ENCODE measurements around the gene PALM3.

Gene PALM3

GRCh38 chr19:14006766-14007562 is 54.9 kb downstream of the PALM3 start:
- peaks cover 5% of the 10 kb centered on the region for H3K4me1 ChIP-seq (ENCODE audit: insufficient read depth, poor library complexity, severe bottlenecking)
- ATAC-seq (ENCODE audit: low read depth) (peak; percentile 7), DNase-seq (ENCODE audit: low spot score) (no peak)
- no peaks in the 10 kb centered on the region for H3K27me3 ChIP-seq (ENCODE audit: insufficient read depth, poor library complexity, severe bottlenecking)
- no peaks in the 10 kb centered on the region for H3K9me3 ChIP-seq (ENCODE audit: severe bottlenecking)
- peak overlapping the region; percentile 62 for H3K4me3 ChIP-seq (ENCODE audit: severe bottlenecking)
- TF ChIP-seq CTCF (IDR thresholded peaks at IDR 0.05; ENCODE audit: poor library complexity, severe bottlenecking) = no peak
- H3K27ac ChIP-seq (ENCODE audit: poor library complexity, severe bottlenecking) = peak overlapping the region; percentile 69
- H3K36me3 ChIP-seq (ENCODE audit: low read depth) = no peaks in the 10 kb centered on the region

GRCh38 chr19:14006085-14006765 is 55.7 kb downstream of the PALM3 start, which contains the start of gene RFX1:
RFX1 (minus strand) TSS chr19:14006320; CDS start chr19:13993843, 12,477 bp downstream.
- peak within 1 kb of the TSS; percentile 62 for H3K4me3 ChIP-seq (ENCODE audit: severe bottlenecking)
- TF ChIP-seq CTCF (IDR thresholded peaks at IDR 0.05; ENCODE audit: poor library complexity, severe bottlenecking) = no peak
- H3K4me1 ChIP-seq (ENCODE audit: insufficient read depth, poor library complexity, severe bottlenecking) = peaks cover 5% of the 10 kb centered on the region
- DNase-seq (ENCODE audit: low spot score) (peak; percentile 98), ATAC-seq (ENCODE audit: low read depth) (peak; percentile 92)
- H3K9me3 ChIP-seq (ENCODE audit: severe bottlenecking) = no peaks in the 10 kb centered on the region
- peak within 1 kb of the TSS; percentile 69 for H3K27ac ChIP-seq (ENCODE audit: poor library complexity, severe bottlenecking)
- no peaks in the 10 kb centered on the region for H3K27me3 ChIP-seq (ENCODE audit: insufficient read depth, poor library complexity, severe bottlenecking)
- no peaks in the 10 kb centered on the region for H3K36me3 ChIP-seq (ENCODE audit: low read depth)

GRCh38 chr19:14005349-14006084 is 56.4 kb downstream of the PALM3 start:
- H3K9me3 ChIP-seq (ENCODE audit: severe bottlenecking) = no peaks in the 10 kb centered on the region
- TF ChIP-seq CTCF (IDR thresholded peaks at IDR 0.05; ENCODE audit: poor library complexity, severe bottlenecking) = no peak
- no peaks in the 10 kb centered on the region for H3K36me3 ChIP-seq (ENCODE audit: low read depth)
- peak overlapping the region; percentile 69 for H3K27ac ChIP-seq (ENCODE audit: poor library complexity, severe bottlenecking)
- ATAC-seq (ENCODE audit: low read depth) (peak; percentile 42), DNase-seq (ENCODE audit: low spot score) (peak; percentile 84)
- H3K4me1 ChIP-seq (ENCODE audit: insufficient read depth, poor library complexity, severe bottlenecking) = peaks cover 5% of the 10 kb centered on the region
- no peaks in the 10 kb centered on the region for H3K27me3 ChIP-seq (ENCODE audit: insufficient read depth, poor library complexity, severe bottlenecking)
- H3K4me3 ChIP-seq (ENCODE audit: severe bottlenecking) = peak overlapping the region; percentile 62

GRCh38 chr19:14004619-14005348 is 57.1 kb downstream of the PALM3 start:
- peak overlapping the region; percentile 69 for H3K27ac ChIP-seq (ENCODE audit: poor library complexity, severe bottlenecking)
- no peak overlapping the region for H3K4me3 ChIP-seq (ENCODE audit: severe bottlenecking)

More at GRCh38 chr19:14004619-14005348, 57.1 kb downstream of the PALM3 start:
- no peaks in the 10 kb centered on the region for H3K9me3 ChIP-seq (ENCODE audit: severe bottlenecking)
- DNase-seq (ENCODE audit: low spot score) (no peak), ATAC-seq (ENCODE audit: low read depth) (no peak)
- no peaks in the 10 kb centered on the region for H3K27me3 ChIP-seq (ENCODE audit: insufficient read depth, poor library complexity, severe bottlenecking)
- no peak for TF ChIP-seq CTCF (IDR thresholded peaks at IDR 0.05; ENCODE audit: poor library complexity, severe bottlenecking)
- H3K36me3 ChIP-seq (ENCODE audit: low read depth) = peaks cover 3% of the 10 kb centered on the region
- peaks cover 5% of the 10 kb centered on the region for H3K4me1 ChIP-seq (ENCODE audit: insufficient read depth, poor library complexity, severe bottlenecking)
